Measurements from ENCODE around the gene APOOL. TPM values are rescaled to one million over a fixed set of nuclear protein-coding genes. Genes with fewer than 3 reads are reported as not detected.
"Not testable (repeated sequence)": the region's sequence is repeated elsewhere in the genome, so short reads cannot be mapped to it uniquely, and the experiment has no call there.

Gene APOOL
- total RNA-seq, 1 donor from 2014 or later = 54.1 TPM

- intact Hi-C loops (cut with micrococcal nuclease) = loop anchor here (10.0 kb wide), 1 partner anchor 318 kb away; no protein-coding TSS in a partner anchor
- ATAC-seq (no peak), DNase-seq (no peak)
Measured at GRCh38 chrX:85052636-85053343, 49.1 kb downstream of the APOOL start.

- intact Hi-C loops (cut with micrococcal nuclease) = no loop called here
- ATAC-seq = no peak
- DNase-seq = no peak
Measured at GRCh38 chrX:85065512-85066198, 62.0 kb downstream of the APOOL start.

GRCh38 chrX:85077247-85077646 lies 73.6 kb downstream of the APOOL start:
- DNase-seq; ATAC-seq; intact Hi-C loops (cut with micrococcal nuclease): not testable (repeated sequence)

- intact Hi-C loops (cut with micrococcal nuclease) = no loop called here
- no peak for DNase-seq
- ATAC-seq = no peak
Measured at GRCh38 chrX:85084770-85085393, 81.2 kb downstream of the APOOL start.

- intact Hi-C loops (cut with micrococcal nuclease) = no loop called here
- DNase-seq (no peak), ATAC-seq (no peak)
Measured at GRCh38 chrX:85089321-85089840, 85.7 kb downstream of the APOOL start.

- DNase-seq (no peak), ATAC-seq (no peak)
- intact Hi-C loops (cut with micrococcal nuclease) = no loop called here
Measured at GRCh38 chrX:85107407-85107806, 103.7 kb downstream of the APOOL start.

GRCh38 chrX:85108165-85108564 lies 104.5 kb downstream of the APOOL start:
- intact Hi-C loops (cut with micrococcal nuclease) = no loop called here
- DNase-seq (no peak), ATAC-seq (no peak)

GRCh38 chrX:85109235-85109634 lies 105.6 kb downstream of the APOOL start:
- ATAC-seq = no peak
- intact Hi-C loops (cut with micrococcal nuclease) = no loop called here
- no peak for DNase-seq

GRCh38 chrX:85111347-85111746 lies 107.7 kb downstream of the APOOL start:
- DNase-seq (no peak), ATAC-seq (no peak)
- intact Hi-C loops (cut with micrococcal nuclease) = loop anchor here (5.0 kb wide), 1 partner anchor 431 kb away; no protein-coding TSS in a partner anchor

GRCh38 chrX:85112293-85112692 lies 108.6 kb downstream of the APOOL start:
- intact Hi-C loops (cut with micrococcal nuclease) = loop anchor here (5.0 kb wide), 1 partner anchor 430 kb away; no protein-coding TSS in a partner anchor
- no peak for DNase-seq
- ATAC-seq = no peak

- no peak for ATAC-seq
- intact Hi-C loops (cut with micrococcal nuclease) = loop anchor here (5.0 kb wide), 1 partner anchor 429 kb away; no protein-coding TSS in a partner anchor
Measured at GRCh38 chrX:85113746-85114145, 110.1 kb downstream of the APOOL start.

GRCh38 chrX:85114171-85114570 lies 110.5 kb downstream of the APOOL start:
- intact Hi-C loops (cut with micrococcal nuclease) = loop anchor here (5.0 kb wide), 1 partner anchor 428 kb away; no protein-coding TSS in a partner anchor
- DNase-seq = no peak
- ATAC-seq = no peak

More at GRCh38 chrX:85113746-85114145, 110.1 kb downstream of the APOOL start:
- no peak for DNase-seq

GRCh38 chrX:85114776-85115175 lies 111.1 kb downstream of the APOOL start:
- ATAC-seq (no peak), DNase-seq (no peak)
- intact Hi-C loops (cut with micrococcal nuclease) = loop anchor here (5.0 kb wide), 1 partner anchor 428 kb away; no protein-coding TSS in a partner anchor

GRCh38 chrX:85115252-85115651 lies 111.6 kb downstream of the APOOL start:
- ATAC-seq = no peak
- no peak for DNase-seq
- intact Hi-C loops (cut with micrococcal nuclease) = no loop called here

GRCh38 chrX:85136409-85136808 lies 132.7 kb downstream of the APOOL start:
- DNase-seq (no peak), ATAC-seq (no peak)
- intact Hi-C loops (cut with micrococcal nuclease) = no loop called here

- intact Hi-C loops (cut with micrococcal nuclease) = no loop called here
- ATAC-seq (no peak), DNase-seq (no peak)
Measured at GRCh38 chrX:85139422-85139821, 135.7 kb downstream of the APOOL start.

GRCh38 chrX:85140964-85141363 lies 137.3 kb downstream of the APOOL start:
- ATAC-seq (no peak), DNase-seq (no peak)
- intact Hi-C loops (cut with micrococcal nuclease) = no loop called here
